ENCODE data around the gene TDG. TPM values are rescaled to one million over a fixed set of nuclear protein-coding genes. Genes with fewer than 3 reads are reported as not detected.

The TDG gene
- total and polyA plus RNA-seq, 2 experiments from 2014 or later, result 24.0 to 28.5 TPM

DNA sequence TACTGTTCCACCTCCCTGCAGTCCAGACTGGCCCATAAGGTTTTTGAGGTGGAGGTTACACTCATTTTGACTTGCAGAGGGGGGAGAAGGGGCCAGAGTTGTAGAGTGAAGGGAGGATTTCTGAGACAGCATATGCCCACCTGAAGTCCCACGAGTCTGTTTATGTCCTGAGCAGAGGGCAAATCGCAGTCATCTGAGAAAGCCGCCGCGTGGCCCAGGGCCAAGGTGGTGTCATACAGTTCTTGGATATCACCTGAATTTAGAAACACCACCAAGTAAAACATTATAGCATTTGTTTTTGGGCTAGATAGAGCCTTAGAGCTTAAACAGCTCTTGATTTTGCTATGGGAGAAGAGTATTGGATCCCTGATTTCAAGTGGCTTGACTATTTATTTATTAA, 30.9 kb downstream of the TDG start:
- H3K4me1 ChIP-seq (ENCODE audit: insufficient read depth), result no peaks in the 10 kb centered on the region
- in situ Hi-C loops (cut with MboI), result no loop called here
- no peak overlapping the region for H3K9ac ChIP-seq
- no peaks in the 10 kb centered on the region for H4K20me1 ChIP-seq (ENCODE audit: insufficient read depth)
- no peak for TF ChIP-seq EZH2phosphoT487 (IDR thresholded peaks at IDR 0.05; ENCODE audit: insufficient read depth, low read depth)
- TF ChIP-seq EZH2 (IDR thresholded peaks at IDR 0.05; ENCODE audit: insufficient read depth, poor library complexity, severe bottlenecking), result no peak
- no peaks in the 10 kb centered on the region for H3K27me3 ChIP-seq (replicated peaks; ENCODE audit: insufficient read depth)
- no peak overlapping the region for H2AFZ ChIP-seq
- H3K4me2 ChIP-seq (ENCODE audit: unreplicated experiment), result no peak overlapping the region
- H3K9me3 ChIP-seq (ENCODE audit: low read depth), result no peaks in the 10 kb centered on the region
- H3F3A ChIP-seq (ENCODE audit: insufficient read depth), result peaks cover 8% of the 10 kb centered on the region; the same call in 1 of the 2 replicates
- peaks cover 5% of the 10 kb centered on the region; the same call in 1 of the 2 replicates for H3K36me3 ChIP-seq (ENCODE audit: low read depth)
- no peak for DNase-seq
- no peak overlapping the region for H3K4me3 ChIP-seq
- no peaks in the 10 kb centered on the region for H3K9me2 ChIP-seq (ENCODE audit: insufficient read depth)
- no peak overlapping the region for H3K27ac ChIP-seq
- 87 to 91% methylated on average over 5 of the region's 5 CpGs for WGBS, 2 experiments (ENCODE audit: low coverage in 1 of 2, low lambda C conversion rate in 2 of 2, missing lambda C conversion rate in 2 of 2)
- H3K79me2 ChIP-seq (ENCODE audit: insufficient read depth), result no peaks in the 10 kb centered on the region

DNA sequence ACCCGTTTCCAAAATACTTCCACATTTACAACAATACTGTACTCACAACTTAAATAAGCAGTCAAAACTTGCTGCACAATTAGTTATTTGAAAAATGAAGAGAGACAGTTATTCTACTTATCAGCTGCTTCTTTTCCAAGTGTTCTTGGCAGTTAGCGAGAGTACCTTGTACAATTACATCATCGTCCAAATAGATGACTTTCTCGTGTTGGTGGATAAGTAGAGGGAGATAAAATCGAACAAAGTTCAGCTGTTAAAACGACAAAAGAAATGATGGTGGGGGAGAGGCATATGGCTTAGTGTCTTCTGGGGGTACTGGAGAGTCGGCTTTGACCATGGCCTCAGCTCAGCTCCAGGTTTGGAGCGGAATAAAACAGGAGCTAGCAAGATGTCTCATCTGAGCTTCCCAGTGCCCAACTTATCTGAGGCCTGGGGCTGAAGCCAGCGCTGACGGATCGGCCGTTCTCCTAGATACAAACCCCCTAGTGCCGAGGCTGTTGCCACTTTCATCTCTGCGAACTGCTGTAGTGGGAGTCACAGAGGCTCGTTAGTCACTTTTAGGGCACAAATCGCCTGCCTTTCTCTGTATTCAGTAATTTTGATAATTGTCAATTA, 31.7 kb downstream of the TDG start:
- no peak for DNase-seq
- TF ChIP-seq EZH2phosphoT487 (IDR thresholded peaks at IDR 0.05; ENCODE audit: insufficient read depth, low read depth) (no peak), EZH2 (IDR thresholded peaks at IDR 0.05; ENCODE audit: insufficient read depth, poor library complexity, severe bottlenecking) (no peak)
- H3K27me3 ChIP-seq (replicated peaks; ENCODE audit: insufficient read depth), result no peaks in the 10 kb centered on the region
- no peak overlapping the region for H3K27ac ChIP-seq
- in situ Hi-C loops (cut with MboI), result no loop called here
- no peaks in the 10 kb centered on the region for H3K4me1 ChIP-seq (ENCODE audit: insufficient read depth)
- no peak overlapping the region for H2AFZ ChIP-seq
- H3K9ac ChIP-seq, result no peak overlapping the region
- no peaks in the 10 kb centered on the region for H3K9me2 ChIP-seq (ENCODE audit: insufficient read depth)
- no peaks in the 10 kb centered on the region for H3K79me2 ChIP-seq (ENCODE audit: insufficient read depth)
- H3F3A ChIP-seq (ENCODE audit: insufficient read depth), result peaks cover 8% of the 10 kb centered on the region; the same call in 1 of the 2 replicates
- WGBS, 2 experiments (ENCODE audit: low coverage in 1 of 2, low lambda C conversion rate in 2 of 2, missing lambda C conversion rate in 2 of 2), result 87 to 90% methylated on average over 16 of the region's 16 CpGs
- H3K36me3 ChIP-seq (ENCODE audit: low read depth), result peaks cover 5% of the 10 kb centered on the region; the same call in 1 of the 2 replicates
- no peak overlapping the region for H3K4me3 ChIP-seq
- H4K20me1 ChIP-seq (ENCODE audit: insufficient read depth), result no peaks in the 10 kb centered on the region
- no peak overlapping the region for H3K4me2 ChIP-seq (ENCODE audit: unreplicated experiment)
- no peaks in the 10 kb centered on the region for H3K9me3 ChIP-seq (ENCODE audit: low read depth)

DNA sequence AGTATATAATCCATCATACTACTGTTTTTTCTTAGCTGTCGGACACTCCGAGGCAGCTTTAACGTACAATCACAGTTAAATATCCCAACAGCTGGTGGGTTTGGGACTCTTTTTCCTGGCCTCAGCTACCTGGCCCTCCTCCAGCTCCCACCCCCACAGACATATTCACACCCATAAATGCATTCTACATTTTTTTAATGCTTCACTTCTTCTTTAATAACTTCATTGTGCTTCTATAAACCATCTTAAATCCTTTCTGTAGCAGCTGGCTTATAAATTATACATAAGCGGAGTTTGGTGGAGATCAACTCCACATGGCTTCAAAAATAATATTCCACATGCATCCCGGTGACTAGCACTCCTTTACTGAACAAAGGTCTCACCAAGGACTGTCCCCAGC, 33.3 kb downstream of the TDG start:
- 68 to 72% methylated on average over 5 of the region's 5 CpGs for WGBS, 2 experiments (ENCODE audit: low coverage in 1 of 2, low lambda C conversion rate in 2 of 2, missing lambda C conversion rate in 2 of 2)

DNA sequence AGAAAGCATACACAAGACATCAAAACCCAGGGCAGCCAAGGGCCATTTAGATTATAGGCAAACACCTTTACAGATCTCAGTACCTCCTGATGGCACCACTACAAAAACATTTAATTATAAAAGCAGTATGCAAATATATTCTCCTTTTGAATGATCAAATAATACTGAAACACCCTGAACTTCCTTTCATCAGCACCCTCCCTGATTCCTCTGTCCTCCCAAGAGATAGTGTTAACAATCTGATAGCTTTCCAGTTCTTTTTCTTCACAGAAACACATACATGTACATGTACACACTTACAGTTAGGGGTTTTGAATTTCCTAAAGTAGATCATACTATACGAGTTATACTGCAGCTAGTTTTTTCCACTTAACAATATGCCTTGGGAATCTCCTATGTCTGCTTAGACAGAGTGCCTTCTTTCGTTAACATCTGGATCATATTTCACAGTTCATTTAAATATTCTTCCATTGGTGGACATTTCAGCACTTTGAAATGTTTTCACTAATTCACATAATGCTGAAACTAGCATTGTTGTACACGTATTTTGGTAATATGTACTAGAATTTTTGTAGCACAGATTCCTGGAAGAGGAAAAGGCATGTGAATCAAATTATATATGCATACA, 35.2 kb downstream of the TDG start:
- no peak for TF ChIP-seq EZH2 (IDR thresholded peaks at IDR 0.05; ENCODE audit: insufficient read depth, poor library complexity, severe bottlenecking)
- TF ChIP-seq EZH2phosphoT487 (IDR thresholded peaks at IDR 0.05; ENCODE audit: insufficient read depth, low read depth), result no peak
- 51 to 64% methylated on average over 3 of the region's 3 CpGs for WGBS, 2 experiments (ENCODE audit: low coverage in 1 of 2, low lambda C conversion rate in 2 of 2, missing lambda C conversion rate in 2 of 2)
- no peak for DNase-seq

More for the DNA sequence above, 33.3 kb downstream of the TDG start:
- Histone ChIP-seq H3K4me2 (ENCODE audit: unreplicated experiment) (no peak overlapping the region), H3K79me2 (ENCODE audit: insufficient read depth) (no peaks in the 10 kb centered on the region), H3K4me1 (ENCODE audit: insufficient read depth) (no peaks in the 10 kb centered on the region), H3K27me3 (replicated peaks; ENCODE audit: insufficient read depth) (no peaks in the 10 kb centered on the region), H4K20me1 (ENCODE audit: insufficient read depth) (no peaks in the 10 kb centered on the region), H3F3A (ENCODE audit: insufficient read depth) (peaks cover 2% of the 10 kb centered on the region; the same call in 1 of the 2 replicates), H3K9me3 (ENCODE audit: low read depth) (no peaks in the 10 kb centered on the region), H3K9ac (no peak overlapping the region), H3K9me2 (ENCODE audit: insufficient read depth) (no peaks in the 10 kb centered on the region), H2AFZ (no peak overlapping the region), H3K27ac (no peak overlapping the region), H3K36me3 (ENCODE audit: low read depth) (peaks cover 5% of the 10 kb centered on the region; the same call in 1 of the 2 replicates), H3K4me3 (no peak overlapping the region)
- DNase-seq, result no peak
- in situ Hi-C loops (cut with MboI), result no loop called here
- TF ChIP-seq EZH2 (IDR thresholded peaks at IDR 0.05; ENCODE audit: insufficient read depth, poor library complexity, severe bottlenecking), result no peak
- no peak for TF ChIP-seq EZH2phosphoT487 (IDR thresholded peaks at IDR 0.05; ENCODE audit: insufficient read depth, low read depth)

More for the DNA sequence above, 35.2 kb downstream of the TDG start:
- no peak overlapping the region for H3K4me2 ChIP-seq (ENCODE audit: unreplicated experiment)
- H3K4me3 ChIP-seq, result no peak overlapping the region
- H3F3A ChIP-seq (ENCODE audit: insufficient read depth), result no peaks in the 10 kb centered on the region
- H3K27ac ChIP-seq, result no peak overlapping the region
- H2AFZ ChIP-seq, result no peak overlapping the region
- no peaks in the 10 kb centered on the region for H3K9me2 ChIP-seq (ENCODE audit: insufficient read depth)
- no peaks in the 10 kb centered on the region for H3K79me2 ChIP-seq (ENCODE audit: insufficient read depth)
- H3K27me3 ChIP-seq (replicated peaks; ENCODE audit: insufficient read depth), result no peaks in the 10 kb centered on the region
- in situ Hi-C loops (cut with MboI), result no loop called here
- H3K9ac ChIP-seq, result no peak overlapping the region
- H3K4me1 ChIP-seq (ENCODE audit: insufficient read depth), result no peaks in the 10 kb centered on the region
- H3K36me3 ChIP-seq (ENCODE audit: low read depth), result peaks cover 5% of the 10 kb centered on the region; the same call in 1 of the 2 replicates
- H4K20me1 ChIP-seq (ENCODE audit: insufficient read depth), result no peaks in the 10 kb centered on the region
- H3K9me3 ChIP-seq (ENCODE audit: low read depth), result no peaks in the 10 kb centered on the region
